ENCODE measurements around the gene CNKSR2. TPM values are rescaled to one million over a fixed set of nuclear protein-coding genes. Genes with fewer than 3 reads are reported as not detected.

Gene CNKSR2
- polyA plus RNA-seq, 1 experiment, result 0.14 TPM

- ChIA-PET CTCF (no interaction called here), POLR2A (no interaction called here)
- DNase-seq (ENCODE audit: low read depth, low spot score), result no peak
- Histone ChIP-seq H3K27me3 (ENCODE audit: control insufficient read depth, insufficient read depth, low read length) (no peaks in the 10 kb centered on the region), H3K27ac (ENCODE audit: low read depth, low read length) (no peak overlapping the region), H3K4me3 (ENCODE audit: low read depth, low read length) (no peak overlapping the region), H3K9me3 (ENCODE audit: control insufficient read depth, insufficient read depth, low read length) (peaks cover 30% of the 10 kb centered on the region)
- TF ChIP-seq CTCF (IDR thresholded peaks at IDR 0.05; ENCODE audit: low read depth, low read length), result no peak
Measured at GRCh38 chrX:21658746-21659145, 284.5 kb downstream of the CNKSR2 start.

GRCh38 chrX:21659320-21659719, 285.1 kb downstream of the CNKSR2 start:
- CTCF ChIA-PET, result no interaction called here
- no peaks in the 10 kb centered on the region for H3K27me3 ChIP-seq (ENCODE audit: control insufficient read depth, insufficient read depth, low read length)
- H3K4me3 ChIP-seq (ENCODE audit: low read depth, low read length), result no peak overlapping the region
- no peak for TF ChIP-seq CTCF (IDR thresholded peaks at IDR 0.05; ENCODE audit: low read depth, low read length)
- H3K27ac ChIP-seq (ENCODE audit: low read depth, low read length), result no peak overlapping the region
- no peak for DNase-seq (ENCODE audit: low read depth, low spot score)
- peaks cover 30% of the 10 kb centered on the region for H3K9me3 ChIP-seq (ENCODE audit: control insufficient read depth, insufficient read depth, low read length)
- POLR2A ChIA-PET, result no interaction called here

GRCh38 chrX:21660156-21660555, 285.9 kb downstream of the CNKSR2 start:
- no peak for DNase-seq (ENCODE audit: low read depth, low spot score)
- no peaks in the 10 kb centered on the region for H3K27me3 ChIP-seq (ENCODE audit: control insufficient read depth, insufficient read depth, low read length)
- CTCF ChIA-PET, result no interaction called here
- no peak overlapping the region for H3K4me3 ChIP-seq (ENCODE audit: low read depth, low read length)
- H3K27ac ChIP-seq (ENCODE audit: low read depth, low read length), result no peak overlapping the region
- peaks cover 30% of the 10 kb centered on the region for H3K9me3 ChIP-seq (ENCODE audit: control insufficient read depth, insufficient read depth, low read length)
- TF ChIP-seq CTCF (IDR thresholded peaks at IDR 0.05; ENCODE audit: low read depth, low read length), result no peak
- POLR2A ChIA-PET, result no interaction called here

GRCh38 chrX:21661316-21661715, 287.1 kb downstream of the CNKSR2 start:
- peaks cover 24% of the 10 kb centered on the region for H3K9me3 ChIP-seq (ENCODE audit: control insufficient read depth, insufficient read depth, low read length)
- no peak overlapping the region for H3K27ac ChIP-seq (ENCODE audit: low read depth, low read length)
- ChIA-PET CTCF (no interaction called here), POLR2A (no interaction called here)
- DNase-seq (ENCODE audit: low read depth, low spot score), result no peak
- TF ChIP-seq CTCF (IDR thresholded peaks at IDR 0.05; ENCODE audit: low read depth, low read length), result no peak
- no peaks in the 10 kb centered on the region for H3K27me3 ChIP-seq (ENCODE audit: control insufficient read depth, insufficient read depth, low read length)
- no peak overlapping the region for H3K4me3 ChIP-seq (ENCODE audit: low read depth, low read length)

GRCh38 chrX:21662761-21663160, 288.5 kb downstream of the CNKSR2 start:
- no peak overlapping the region for H3K4me3 ChIP-seq (ENCODE audit: low read depth, low read length)
- H3K27ac ChIP-seq (ENCODE audit: low read depth, low read length), result no peak overlapping the region
- DNase-seq (ENCODE audit: low read depth, low spot score), result no peak
- ChIA-PET CTCF (no interaction called here), POLR2A (no interaction called here)
- H3K9me3 ChIP-seq (ENCODE audit: control insufficient read depth, insufficient read depth, low read length), result peaks cover 10% of the 10 kb centered on the region; the same call in 1 of the 2 replicates
- no peak for TF ChIP-seq CTCF (IDR thresholded peaks at IDR 0.05; ENCODE audit: low read depth, low read length)
- no peaks in the 10 kb centered on the region for H3K27me3 ChIP-seq (ENCODE audit: control insufficient read depth, insufficient read depth, low read length)

Data from AG04450 (cell line).